ENCODE measurements around the gene DGKD.

Gene DGKD

DNA sequence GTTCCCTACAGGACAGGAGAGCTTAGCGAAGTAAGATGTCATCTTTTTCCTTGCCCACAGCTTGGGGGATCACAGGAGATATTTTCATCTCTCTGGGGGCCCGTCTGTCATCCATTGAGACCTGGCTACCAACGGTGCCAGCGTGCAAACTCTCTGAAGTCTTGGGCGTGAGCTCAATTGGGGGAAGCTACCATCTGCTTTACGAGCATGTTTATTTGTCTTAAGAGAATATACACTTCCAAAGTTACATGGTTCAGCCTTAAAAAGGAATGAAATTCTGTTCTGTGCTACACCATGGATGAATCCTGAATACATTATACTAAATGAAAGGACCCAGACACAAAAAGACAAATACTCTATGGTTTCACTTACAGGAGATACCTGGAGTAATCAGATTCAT, 33.1 kb upstream of the DGKD start:
- TF ChIP-seq ISL1 (CRISPR knock-in tag; IDR thresholded peaks at IDR 0.05), result no peak
- no peak for TF ChIP-seq ZNF565 (CRISPR knock-in tag; conservative IDR thresholded peaks at IDR 0.05; ENCODE audit: low read depth)
- TF ChIP-seq, protein P1, sequence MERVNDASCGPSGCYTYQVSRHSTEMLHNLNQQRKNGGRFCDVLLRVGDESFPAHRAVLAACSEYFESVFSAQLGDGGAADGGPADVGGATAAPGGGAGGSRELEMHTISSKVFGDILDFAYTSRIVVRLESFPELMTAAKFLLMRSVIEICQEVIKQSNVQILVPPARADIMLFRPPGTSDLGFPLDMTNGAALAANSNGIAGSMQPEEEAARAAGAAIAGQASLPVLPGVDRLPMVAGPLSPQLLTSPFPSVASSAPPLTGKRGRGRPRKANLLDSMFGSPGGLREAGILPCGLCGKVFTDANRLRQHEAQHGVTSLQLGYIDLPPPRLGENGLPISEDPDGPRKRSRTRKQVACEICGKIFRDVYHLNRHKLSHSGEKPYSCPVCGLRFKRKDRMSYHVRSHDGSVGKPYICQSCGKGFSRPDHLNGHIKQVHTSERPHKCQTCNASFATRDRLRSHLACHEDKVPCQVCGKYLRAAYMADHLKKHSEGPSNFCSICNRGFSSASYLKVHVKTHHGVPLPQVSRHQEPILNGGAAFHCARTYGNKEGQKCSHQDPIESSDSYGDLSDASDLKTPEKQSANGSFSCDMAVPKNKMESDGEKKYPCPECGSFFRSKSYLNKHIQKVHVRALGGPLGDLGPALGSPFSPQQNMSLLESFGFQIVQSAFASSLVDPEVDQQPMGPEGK (CRISPR knock-in tag; IDR thresholded peaks at IDR 0.05; ENCODE audit: borderline replicate concordance), result no peak
- TF ChIP-seq, protein P2, sequence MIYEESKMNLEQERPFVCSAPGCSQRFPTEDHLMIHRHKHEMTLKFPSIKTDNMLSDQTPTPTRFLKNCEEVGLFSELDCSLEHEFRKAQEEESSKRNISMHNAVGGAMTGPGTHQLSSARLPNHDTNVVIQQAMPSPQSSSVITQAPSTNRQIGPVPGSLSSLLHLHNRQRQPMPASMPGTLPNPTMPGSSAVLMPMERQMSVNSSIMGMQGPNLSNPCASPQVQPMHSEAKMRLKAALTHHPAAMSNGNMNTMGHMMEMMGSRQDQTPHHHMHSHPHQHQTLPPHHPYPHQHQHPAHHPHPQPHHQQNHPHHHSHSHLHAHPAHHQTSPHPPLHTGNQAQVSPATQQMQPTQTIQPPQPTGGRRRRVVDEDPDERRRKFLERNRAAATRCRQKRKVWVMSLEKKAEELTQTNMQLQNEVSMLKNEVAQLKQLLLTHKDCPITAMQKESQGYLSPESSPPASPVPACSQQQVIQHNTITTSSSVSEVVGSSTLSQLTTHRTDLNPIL (CRISPR knock-in tag; IDR thresholded peaks at IDR 0.05; ENCODE audit: low read depth), result no peak
- no peak for TF ChIP-seq OSR1 (CRISPR knock-in tag; IDR thresholded peaks at IDR 0.05)
- TF ChIP-seq GLIS3 (CRISPR knock-in tag; IDR thresholded peaks at IDR 0.05), result no peak
- no peak for TF ChIP-seq ARNTL (CRISPR knock-in tag; IDR thresholded peaks at IDR 0.05; ENCODE audit: borderline replicate concordance, low read depth)
- TF ChIP-seq RARB (CRISPR knock-in tag; IDR thresholded peaks at IDR 0.05), result no peak
- TF ChIP-seq ZNF8 (CRISPR knock-in tag; IDR thresholded peaks at IDR 0.05), result no peak
- TF ChIP-seq CSDC2 (CRISPR knock-in tag; IDR thresholded peaks at IDR 0.05), result no peak
- no peak for TF ChIP-seq TCF4 (CRISPR knock-in tag; IDR thresholded peaks at IDR 0.05; ENCODE audit: borderline replicate concordance)
- TF ChIP-seq, protein P3, sequence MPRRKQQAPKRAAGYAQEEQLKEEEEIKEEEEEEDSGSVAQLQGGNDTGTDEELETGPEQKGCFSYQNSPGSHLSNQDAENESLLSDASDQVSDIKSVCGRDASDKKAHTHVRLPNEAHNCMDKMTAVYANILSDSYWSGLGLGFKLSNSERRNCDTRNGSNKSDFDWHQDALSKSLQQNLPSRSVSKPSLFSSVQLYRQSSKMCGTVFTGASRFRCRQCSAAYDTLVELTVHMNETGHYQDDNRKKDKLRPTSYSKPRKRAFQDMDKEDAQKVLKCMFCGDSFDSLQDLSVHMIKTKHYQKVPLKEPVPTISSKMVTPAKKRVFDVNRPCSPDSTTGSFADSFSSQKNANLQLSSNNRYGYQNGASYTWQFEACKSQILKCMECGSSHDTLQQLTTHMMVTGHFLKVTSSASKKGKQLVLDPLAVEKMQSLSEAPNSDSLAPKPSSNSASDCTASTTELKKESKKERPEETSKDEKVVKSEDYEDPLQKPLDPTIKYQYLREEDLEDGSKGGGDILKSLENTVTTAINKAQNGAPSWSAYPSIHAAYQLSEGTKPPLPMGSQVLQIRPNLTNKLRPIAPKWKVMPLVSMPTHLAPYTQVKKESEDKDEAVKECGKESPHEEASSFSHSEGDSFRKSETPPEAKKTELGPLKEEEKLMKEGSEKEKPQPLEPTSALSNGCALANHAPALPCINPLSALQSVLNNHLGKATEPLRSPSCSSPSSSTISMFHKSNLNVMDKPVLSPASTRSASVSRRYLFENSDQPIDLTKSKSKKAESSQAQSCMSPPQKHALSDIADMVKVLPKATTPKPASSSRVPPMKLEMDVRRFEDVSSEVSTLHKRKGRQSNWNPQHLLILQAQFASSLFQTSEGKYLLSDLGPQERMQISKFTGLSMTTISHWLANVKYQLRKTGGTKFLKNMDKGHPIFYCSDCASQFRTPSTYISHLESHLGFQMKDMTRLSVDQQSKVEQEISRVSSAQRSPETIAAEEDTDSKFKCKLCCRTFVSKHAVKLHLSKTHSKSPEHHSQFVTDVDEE (CRISPR knock-in tag; IDR thresholded peaks at IDR 0.05), result no peak
- TF ChIP-seq, protein P4, sequence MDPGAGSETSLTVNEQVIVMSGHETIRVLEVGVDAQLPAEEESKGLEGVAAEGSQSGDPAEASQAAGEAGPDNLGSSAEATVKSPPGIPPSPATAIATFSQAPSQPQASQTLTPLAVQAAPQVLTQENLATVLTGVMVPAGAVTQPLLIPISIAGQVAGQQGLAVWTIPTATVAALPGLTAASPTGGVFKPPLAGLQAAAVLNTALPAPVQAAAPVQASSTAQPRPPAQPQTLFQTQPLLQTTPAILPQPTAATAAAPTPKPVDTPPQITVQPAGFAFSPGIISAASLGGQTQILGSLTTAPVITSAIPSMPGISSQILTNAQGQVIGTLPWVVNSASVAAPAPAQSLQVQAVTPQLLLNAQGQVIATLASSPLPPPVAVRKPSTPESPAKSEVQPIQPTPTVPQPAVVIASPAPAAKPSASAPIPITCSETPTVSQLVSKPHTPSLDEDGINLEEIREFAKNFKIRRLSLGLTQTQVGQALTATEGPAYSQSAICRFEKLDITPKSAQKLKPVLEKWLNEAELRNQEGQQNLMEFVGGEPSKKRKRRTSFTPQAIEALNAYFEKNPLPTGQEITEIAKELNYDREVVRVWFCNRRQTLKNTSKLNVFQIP (CRISPR knock-in tag; IDR thresholded peaks at IDR 0.05; ENCODE audit: borderline replicate concordance, low read depth), result no peak
- TF ChIP-seq, protein P5, sequence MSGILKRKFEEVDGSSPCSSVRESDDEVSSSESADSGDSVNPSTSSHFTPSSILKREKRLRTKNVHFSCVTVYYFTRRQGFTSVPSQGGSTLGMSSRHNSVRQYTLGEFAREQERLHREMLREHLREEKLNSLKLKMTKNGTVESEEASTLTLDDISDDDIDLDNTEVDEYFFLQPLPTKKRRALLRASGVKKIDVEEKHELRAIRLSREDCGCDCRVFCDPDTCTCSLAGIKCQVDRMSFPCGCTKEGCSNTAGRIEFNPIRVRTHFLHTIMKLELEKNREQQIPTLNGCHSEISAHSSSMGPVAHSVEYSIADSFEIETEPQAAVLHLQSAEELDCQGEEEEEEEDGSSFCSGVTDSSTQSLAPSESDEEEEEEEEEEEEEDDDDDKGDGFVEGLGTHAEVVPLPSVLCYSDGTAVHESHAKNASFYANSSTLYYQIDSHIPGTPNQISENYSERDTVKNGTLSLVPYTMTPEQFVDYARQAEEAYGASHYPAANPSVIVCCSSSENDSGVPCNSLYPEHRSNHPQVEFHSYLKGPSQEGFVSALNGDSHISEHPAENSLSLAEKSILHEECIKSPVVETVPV (CRISPR knock-in tag; IDR thresholded peaks at IDR 0.05), result no peak
- TF ChIP-seq ZC3H10 (CRISPR knock-in tag; IDR thresholded peaks at IDR 0.05), result no peak
- no peak for TF ChIP-seq TOX (CRISPR knock-in tag; IDR thresholded peaks at IDR 0.05; ENCODE audit: borderline replicate concordance)
- TF ChIP-seq PPARA (CRISPR knock-in tag; IDR thresholded peaks at IDR 0.05; ENCODE audit: borderline replicate concordance), result no peak
- TF ChIP-seq ZFP3 (CRISPR knock-in tag; IDR thresholded peaks at IDR 0.05), result no peak
- ATAC-seq, result no peak

DNA sequence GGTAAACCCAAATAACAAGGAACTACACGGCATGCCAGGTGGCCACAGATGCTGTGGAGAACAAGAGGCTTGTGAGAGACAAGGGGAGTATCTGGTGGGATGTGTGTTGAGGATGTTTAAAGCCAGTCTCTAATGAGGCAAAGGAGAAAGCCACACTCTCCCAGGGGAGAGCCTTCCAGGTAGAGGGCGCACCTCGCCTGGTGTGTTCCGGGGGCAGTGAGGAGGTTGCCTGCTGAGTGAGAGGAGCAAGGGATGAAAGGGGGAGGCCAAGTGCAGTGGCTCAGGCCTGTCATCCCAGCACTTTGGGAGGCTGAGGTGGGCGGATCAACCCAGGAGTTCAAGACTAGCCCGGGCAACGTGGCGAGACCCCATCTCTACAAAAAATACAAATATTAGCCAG, 30.4 kb upstream of the DGKD start:
- TF ChIP-seq ZNF565 (CRISPR knock-in tag; conservative IDR thresholded peaks at IDR 0.05; ENCODE audit: low read depth) (no peak), ZC3H10 (CRISPR knock-in tag; IDR thresholded peaks at IDR 0.05) (no peak), OSR1 (CRISPR knock-in tag; IDR thresholded peaks at IDR 0.05) (no peak), ZNF8 (CRISPR knock-in tag; IDR thresholded peaks at IDR 0.05) (no peak), ZNF70 (CRISPR knock-in tag; IDR thresholded peaks at IDR 0.05) (no peak), ZFP3 (CRISPR knock-in tag; IDR thresholded peaks at IDR 0.05) (no peak), TCF4 (CRISPR knock-in tag; IDR thresholded peaks at IDR 0.05; ENCODE audit: borderline replicate concordance) (no peak)
- TF ChIP-seq, protein P2 (CRISPR knock-in tag; IDR thresholded peaks at IDR 0.05; ENCODE audit: low read depth), result no peak
- TF ChIP-seq, protein P3 (CRISPR knock-in tag; IDR thresholded peaks at IDR 0.05), result no peak
- no peak for ATAC-seq

Data from SK-N-SH treated with all-trans-retinoic acid at 6 μM for 48 hours (cell line).